GM23338 (cell line): ENCODE measurements around the gene WBP4. TPM values are rescaled to one million over a fixed set of nuclear protein-coding genes. Genes with fewer than 3 reads are reported as not detected.

Source experiments
- ATAC-seq: fragments of 200-7000 bp; cut with Tn5 transposase; 3 replicates; pipeline ENCODE4 v1.9.1; 2020
- DNase-seq: peaks from one replicate; pipeline ENCODE4 v3.0.0-alpha.2; 2015; ENCODE audit warnings: low spot score
- H2AFZ ChIP-seq: fragments of 200-600 bp; sonication (generic); 2 replicates; pipeline ENCODE4 v1.8.0; 2016; ENCODE audit warnings: antibody characterized with exemption, mild to moderate bottlenecking, moderate library complexity
- H3F3A ChIP-seq: fragments of 200-600 bp; sonication (generic); replicated peaks from 2 replicates; pipeline ENCODE4 v1.8.0; 2017; ENCODE audit warnings: antibody characterized with exemption, mixed run types, low read depth
- H3K27ac ChIP-seq: fragments of 200-600 bp; sonication (generic); 2 replicates; pipeline ENCODE4 v1.6.1; 2016; ENCODE audit warnings: low read depth
- H3K27me3 ChIP-seq: fragments of 200-600 bp; sonication (generic); 2 replicates; pipeline ENCODE4 v1.8.0; 2016; ENCODE audit warnings: mild to moderate bottlenecking, mixed run types, moderate library complexity; ENCODE audit not compliant: insufficient read depth
- H3K36me3 ChIP-seq: fragments of 200-600 bp; sonication (generic); 2 replicates; pipeline ENCODE4 v1.8.0; 2016; ENCODE audit warnings: mild to moderate bottlenecking; ENCODE audit not compliant: insufficient read depth
- H3K4me1 ChIP-seq: fragments of 200-600 bp; sonication (generic); 2 replicates; pipeline ENCODE4 v1.8.0; 2016; ENCODE audit warnings: mild to moderate bottlenecking, moderate library complexity; ENCODE audit not compliant: insufficient read depth
- H3K4me2 ChIP-seq: fragments of 200-600 bp; sonication (generic); 2 replicates; pipeline ENCODE4 v1.7.1; 2017; ENCODE audit warnings: mixed run types
- H3K4me3 ChIP-seq: fragments of 200-600 bp; sonication (generic); 2 replicates; pipeline ENCODE4 v1.6.1; 2016; ENCODE audit warnings: mixed run types
- H3K79me2 ChIP-seq: fragments of 200-600 bp; sonication (generic); replicated peaks from 2 replicates; pipeline ENCODE4 v1.8.0; 2017; ENCODE audit warnings: mild to moderate bottlenecking; ENCODE audit not compliant: insufficient read depth
- H3K9me2 ChIP-seq: fragments of 200-600 bp; sonication (generic); 2 replicates; pipeline ENCODE4 v1.8.0; 2017; ENCODE audit not compliant: insufficient read depth
- H4K20me1 ChIP-seq: fragments of 200-600 bp; sonication (generic); replicated peaks from 2 replicates; pipeline ENCODE4 v1.8.0; 2017; ENCODE audit warnings: mild to moderate bottlenecking; ENCODE audit not compliant: insufficient read depth
- H3K27ac Mint-ChIP-seq: 2 replicates; pipeline ENCODE4 v1.8.0; 2020; ENCODE audit warnings: inconsistent platforms, mild to moderate bottlenecking, moderate library complexity, mixed read lengths
- H3K27me3 Mint-ChIP-seq: 3 replicates; pipeline ENCODE4 v1.8.0; 2022; ENCODE audit warnings: low read depth, mild to moderate bottlenecking, moderate library complexity, mixed read lengths, inconsistent platforms; ENCODE audit not compliant: insufficient read depth, poor library complexity
- H3K36me3 Mint-ChIP-seq: 3 replicates; pipeline ENCODE4 v1.8.0; 2021; ENCODE audit warnings: low read depth, mild to moderate bottlenecking, inconsistent platforms, moderate library complexity, mixed read lengths
- H3K4me1 Mint-ChIP-seq: 3 replicates; pipeline ENCODE4 v1.8.0; 2020; ENCODE audit warnings: mild to moderate bottlenecking, inconsistent platforms, mixed read lengths
- H3K4me3 Mint-ChIP-seq: 3 replicates; pipeline ENCODE4 v1.8.0; 2021; ENCODE audit warnings: moderate library complexity, mild to moderate bottlenecking, inconsistent platforms, mixed read lengths
- H3K9me3 Mint-ChIP-seq: 3 replicates; pipeline ENCODE4 v1.8.0; 2020; ENCODE audit warnings: moderate library complexity, mild to moderate bottlenecking, inconsistent platforms, mixed read lengths
- EZH2 ChIP-seq: fragments of 200-600 bp; sonication (generic); IDR thresholded peaks from one replicate; pipeline ENCODE4 v1.8.0; 2017; ENCODE audit warnings: antibody characterized with exemption, mild to moderate bottlenecking, low read depth; ENCODE audit not compliant: unreplicated experiment
- EZH2phosphoT487 ChIP-seq: fragments of 200-600 bp; sonication (generic); IDR thresholded peaks from one replicate; pipeline ENCODE4 v1.8.1; 2018; ENCODE audit warnings: antibody characterized with exemption; ENCODE audit not compliant: unreplicated experiment
- NANOG ChIP-seq: IDR thresholded peaks from 2 replicates; pipeline ENCODE4 v1.6.1; 2016; ENCODE audit warnings: antibody characterized with exemption, borderline replicate concordance
- POLR2AphosphoS5 ChIP-seq: IDR thresholded peaks from 2 replicates; pipeline ENCODE4 v1.6.1; 2016; ENCODE audit warnings: antibody characterized with exemption, low read depth
- STAT1 ChIP-seq: IDR thresholded peaks from one replicate; pipeline ENCODE4 v1.6.1; 2016; ENCODE audit warnings: antibody characterized with exemption; ENCODE audit not compliant: unreplicated experiment
- ZNF462 ChIP-seq: fragments of 250-450 bp; sonication (Bioruptor Pico); IDR thresholded peaks from 2 replicates; pipeline ENCODE4 v1.5.0; 2020; ENCODE audit warnings: mild to moderate bottlenecking, moderate library complexity
- polyA plus RNA-seq: library from polyadenylated mRNA; unstranded; fragments of >200 nt; fragmentation: Nextera tagmentation; extraction: Ambion mirVana; gene quantifications from 2 replicates; pipeline ENCODE4 v1.2.1, GENCODE V29; 2016
- total RNA-seq: library from RNA; depleted of rRNA; stranded (reverse); fragments of >200 nt; shearing (Covaris generic); gene quantifications from 2 replicates; pipeline ENCODE4 v1.2.3, GENCODE V29; 2014

The WBP4 gene
- total and polyA plus RNA-seq, 2 experiments from 2014 or later: 7.6 to 33.8 TPM

- no peaks in the 10 kb centered on the region for H3K79me2 ChIP-seq
- H3K4me1 ChIP-seq: no peaks in the 10 kb centered on the region
- no peaks in the 10 kb centered on the region for H4K20me1 ChIP-seq
- H3K4me2 ChIP-seq: no peak overlapping the region
- no peak overlapping the region for H2AFZ ChIP-seq
- Mint-ChIP-seq H3K27ac (no peak overlapping the region), H3K4me3 (no peak overlapping the region), H3K36me3 (peaks cover 6% of the 10 kb centered on the region; the same call in 2 of the 3 replicates), H3K4me1 (no peaks in the 10 kb centered on the region), H3K9me3 (peaks cover 17% of the 10 kb centered on the region; the same call in 1 of the 3 replicates), H3K27me3 (no peaks in the 10 kb centered on the region)
- no peak overlapping the region for H3K27ac ChIP-seq
- H3K4me3 ChIP-seq: no peak overlapping the region
- no peaks in the 10 kb centered on the region for H3K27me3 ChIP-seq
- TF ChIP-seq POLR2AphosphoS5 (no peak), ZNF462 (CRISPR knock-in tag) (no peak)
- DNase-seq (no peak), ATAC-seq (no peak)
- H3K36me3 ChIP-seq: no peaks in the 10 kb centered on the region
- H3K9me2 ChIP-seq: 0 out of 2 replicates have a peak, but pooled peaks cover 3% of the 10 kb centered on the region
- H3F3A ChIP-seq: no peaks in the 10 kb centered on the region
These were observed 50.1 kb downstream of the WBP4 start for GRCh38 chr13:41111454-41111853.

- Mint-ChIP-seq H3K4me1 (no peaks in the 10 kb centered on the region), H3K9me3 (no peaks in the 10 kb centered on the region), H3K27me3 (no peaks in the 10 kb centered on the region), H3K36me3 (no peaks in the 10 kb centered on the region), H3K27ac (no peak overlapping the region), H3K4me3 (no peak overlapping the region)
- Histone ChIP-seq H3K9me2 (0 out of 2 replicates have a peak, but pooled peaks cover 4% of the 10 kb centered on the region), H3K79me2 (no peaks in the 10 kb centered on the region), H4K20me1 (no peaks in the 10 kb centered on the region), H3K4me2 (no peak overlapping the region), H3F3A (no peaks in the 10 kb centered on the region), H3K36me3 (no peaks in the 10 kb centered on the region), H3K27ac (no peak overlapping the region), H3K27me3 (no peaks in the 10 kb centered on the region), H3K4me3 (no peak overlapping the region), H2AFZ (peak overlapping the region; percentile 61; the same call in 1 of the 2 replicates), H3K4me1 (no peaks in the 10 kb centered on the region)
- DNase-seq (no peak), ATAC-seq (no peak)
- TF ChIP-seq STAT1: no peak
- no peak for TF ChIP-seq EZH2
- no peak for TF ChIP-seq EZH2phosphoT487
- TF ChIP-seq NANOG: no peak
These were observed 56.6 kb downstream of the WBP4 start for GRCh38 chr13:41117869-41118268.
